ENCODE data around the gene CCDC12.
"Not testable (repeated sequence)": the region's sequence is repeated elsewhere in the genome, so short reads cannot be mapped to it uniquely, and the experiment has no call there.

Gene CCDC12

GRCh38 chr3:46926039-46926438, 50.5 kb downstream of the CCDC12 start:
- DNase-seq (ENCODE audit: low read depth in 2 of 2, low spot score in 1 of 2) = no peak

GRCh38 chr3:46925585-46925934, 51.0 kb downstream of the CCDC12 start:
- no peak for DNase-seq (ENCODE audit: low read depth in 2 of 2, low spot score in 1 of 2)

DNA sequence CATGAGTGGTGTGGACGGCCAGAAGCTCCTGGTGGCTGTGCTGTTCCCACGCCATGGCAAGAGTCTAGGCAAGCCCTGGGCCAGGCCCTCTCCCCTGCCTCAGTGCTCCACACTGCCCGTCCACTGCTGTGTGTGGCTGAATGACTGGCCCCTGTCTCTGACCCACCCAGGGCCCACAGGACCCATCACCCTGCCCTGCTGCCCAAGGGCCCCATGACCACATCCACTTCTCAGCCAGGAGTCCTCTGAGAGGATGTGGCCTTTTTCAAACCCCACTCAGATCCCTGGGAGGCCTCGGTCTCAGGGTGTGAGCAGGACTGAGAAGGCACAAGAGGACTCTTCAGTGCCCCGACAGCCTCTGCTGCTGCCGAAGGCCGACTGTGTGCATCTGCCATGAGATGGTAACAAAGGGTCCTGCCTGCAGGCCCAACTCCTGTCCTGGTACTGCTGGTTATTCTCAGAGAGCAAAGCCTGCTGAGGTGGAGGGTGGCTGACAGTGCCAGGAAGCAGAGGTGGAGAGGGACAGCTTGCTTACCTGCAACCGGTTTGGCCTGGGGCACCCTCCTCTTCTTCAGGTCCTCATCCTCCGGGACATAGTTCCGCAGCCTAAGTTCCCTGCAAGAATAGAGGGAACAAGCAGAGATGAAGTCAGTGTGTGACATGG, 51.5 kb downstream of the CCDC12 start:
- no peak for DNase-seq (ENCODE audit: low read depth in 2 of 2, low spot score in 1 of 2)

DNA sequence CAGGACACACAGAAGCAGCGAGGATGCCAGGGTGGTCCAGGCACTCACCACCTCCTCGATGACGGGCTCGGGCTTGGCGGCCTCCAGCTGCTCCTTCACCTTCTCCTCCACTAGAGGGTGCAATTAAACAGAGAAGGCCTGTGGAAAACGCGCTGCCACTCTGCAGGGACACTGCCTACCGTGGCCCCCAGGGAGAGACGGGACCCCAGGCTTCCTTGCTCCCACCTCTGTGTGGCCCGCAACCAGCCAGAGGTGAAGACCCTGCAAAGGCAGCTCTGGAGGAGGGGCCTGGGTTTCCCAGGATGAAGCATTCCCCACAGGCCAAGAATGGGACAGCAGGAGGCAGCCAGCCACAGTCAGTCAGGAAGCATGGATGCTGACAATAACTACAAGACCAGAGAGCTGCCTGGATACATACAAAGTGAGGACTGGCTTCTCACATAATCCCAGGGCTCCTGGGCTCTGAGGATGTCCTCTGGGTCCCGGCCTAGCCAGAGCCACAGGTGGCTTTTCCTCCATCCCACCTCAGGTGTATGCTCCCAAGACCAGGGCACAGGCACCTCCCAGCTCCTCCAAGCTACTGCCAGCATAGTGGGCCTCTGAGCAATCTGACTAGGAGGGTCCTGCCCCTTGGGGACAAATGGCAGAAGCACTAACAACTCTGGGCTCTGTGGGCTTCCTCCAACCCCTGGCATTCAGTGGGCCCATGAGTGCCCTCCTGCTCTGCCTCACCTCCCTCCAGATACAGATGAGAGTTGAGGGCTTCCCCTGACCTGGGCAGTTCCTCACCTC, 52.8 kb downstream of the CCDC12 start:
- peak in 1 of 2 donors; percentile 9 for DNase-seq (ENCODE audit: low read depth in 2 of 2, low spot score in 1 of 2)

DNA sequence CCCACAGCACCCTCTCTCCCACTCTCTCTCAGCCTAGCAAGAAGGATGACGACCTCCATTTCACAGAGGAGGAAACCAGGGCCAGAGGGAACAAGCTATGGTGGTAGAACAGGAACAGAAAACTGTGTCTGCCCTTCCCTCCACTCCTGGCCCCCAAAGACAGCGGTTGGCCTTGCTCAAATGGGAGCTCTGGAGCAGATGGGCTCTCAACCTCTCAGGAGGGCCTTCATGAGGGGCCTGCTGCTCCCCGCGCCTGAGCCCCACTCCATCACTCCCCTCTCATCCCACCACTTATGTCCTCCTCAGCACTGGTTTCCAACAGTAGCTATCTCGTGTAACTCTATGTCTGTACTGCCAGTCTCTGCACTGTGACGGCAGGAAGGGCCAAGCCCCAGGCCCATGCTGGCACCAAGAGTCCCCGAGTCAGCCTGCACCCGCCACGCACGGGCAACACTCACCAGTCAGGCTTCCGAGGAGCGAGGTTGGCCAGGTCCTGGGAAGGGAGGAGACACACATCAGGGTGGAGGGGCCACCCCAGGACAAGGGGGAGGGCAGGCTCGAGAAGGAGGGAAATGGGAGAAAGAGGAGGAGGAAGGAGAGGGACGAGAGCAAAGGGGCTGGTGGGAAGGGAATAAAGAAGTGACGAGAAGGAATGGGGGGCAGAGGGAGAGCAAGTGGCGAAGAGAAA, 53.5 kb downstream of the CCDC12 start:
- no peak for DNase-seq (ENCODE audit: low read depth in 2 of 2, low spot score in 1 of 2)

DNA sequence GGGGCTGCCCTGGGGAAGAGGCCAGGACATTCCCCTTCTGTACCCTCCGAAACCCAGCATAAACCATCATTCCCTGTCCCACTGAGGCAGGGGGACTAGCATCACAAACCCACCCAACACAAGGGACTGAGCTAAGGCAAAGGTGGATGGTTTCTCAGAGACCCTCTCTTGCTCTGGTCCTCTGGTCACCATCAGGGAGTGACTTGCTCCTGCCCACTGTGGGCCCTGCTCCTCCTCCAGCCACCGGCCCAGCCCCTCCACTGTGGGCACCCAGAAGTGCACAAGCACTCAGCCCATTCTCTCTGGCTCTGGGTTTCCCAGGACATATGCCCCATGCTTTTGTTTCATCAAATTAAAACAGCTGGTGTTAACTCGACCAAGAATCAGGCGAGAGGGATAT, 54.1 kb downstream of the CCDC12 start:
- no peak for DNase-seq (ENCODE audit: low read depth in 2 of 2, low spot score in 1 of 2)

DNA sequence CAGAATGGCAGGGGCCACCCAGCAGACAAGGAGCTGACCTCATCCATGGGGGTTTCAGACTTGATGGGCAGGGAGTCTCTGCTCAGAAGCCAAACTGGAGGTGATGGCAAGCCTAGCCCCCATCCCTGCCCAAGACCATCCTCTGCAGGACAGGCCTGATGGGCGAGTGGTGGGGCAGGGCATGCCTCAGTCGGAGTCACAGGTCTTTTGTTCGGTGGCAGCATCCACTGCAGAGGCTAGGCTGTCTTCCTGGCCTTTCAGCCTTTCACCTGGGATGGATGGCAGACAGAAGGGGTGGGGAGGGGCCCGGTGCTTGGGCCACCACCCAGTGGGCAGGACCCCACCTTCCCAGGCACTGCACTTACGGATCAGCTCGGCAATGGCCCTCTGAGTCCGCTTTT, 54.7 kb downstream of the CCDC12 start:
- no peak for DNase-seq (ENCODE audit: low read depth in 2 of 2, low spot score in 1 of 2)

- DNase-seq (ENCODE audit: low read depth in 2 of 2, low spot score in 1 of 2) = no peak
Observed at GRCh38 chr3:46921041-46921440, 55.5 kb downstream of the CCDC12 start.

- DNase-seq (ENCODE audit: low read depth in 2 of 2, low spot score in 1 of 2) = no peak
Observed at GRCh38 chr3:46918634-46919033, 57.9 kb downstream of the CCDC12 start.

DNA sequence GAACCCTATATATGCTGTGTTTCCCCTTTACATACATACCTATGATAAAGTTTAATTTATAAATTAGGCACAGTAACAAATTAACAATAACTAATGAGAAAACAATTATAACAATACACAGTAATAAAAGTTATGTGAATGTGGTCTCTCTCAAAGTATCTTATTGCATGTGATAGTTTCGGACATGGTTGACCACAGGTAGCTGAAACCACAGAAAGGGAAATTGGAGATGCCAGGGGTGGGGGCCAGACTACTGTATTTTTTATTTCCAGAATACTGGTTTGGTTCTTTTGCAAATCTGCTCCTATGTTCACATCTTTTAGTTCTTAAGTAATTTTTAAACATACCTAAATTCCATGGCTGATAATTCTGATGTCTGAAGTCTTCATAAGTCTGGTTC, 58.3 kb downstream of the CCDC12 start:
- DNase-seq (ENCODE audit: low read depth in 2 of 2, low spot score in 1 of 2) = no peak

- no peak for DNase-seq (ENCODE audit: low read depth in 2 of 2, low spot score in 1 of 2)
Observed at GRCh38 chr3:46917257-46917656, 59.3 kb downstream of the CCDC12 start.

GRCh38 chr3:46916799-46917198, 59.7 kb downstream of the CCDC12 start:
- no peak for DNase-seq (ENCODE audit: low read depth in 2 of 2, low spot score in 1 of 2)

DNA sequence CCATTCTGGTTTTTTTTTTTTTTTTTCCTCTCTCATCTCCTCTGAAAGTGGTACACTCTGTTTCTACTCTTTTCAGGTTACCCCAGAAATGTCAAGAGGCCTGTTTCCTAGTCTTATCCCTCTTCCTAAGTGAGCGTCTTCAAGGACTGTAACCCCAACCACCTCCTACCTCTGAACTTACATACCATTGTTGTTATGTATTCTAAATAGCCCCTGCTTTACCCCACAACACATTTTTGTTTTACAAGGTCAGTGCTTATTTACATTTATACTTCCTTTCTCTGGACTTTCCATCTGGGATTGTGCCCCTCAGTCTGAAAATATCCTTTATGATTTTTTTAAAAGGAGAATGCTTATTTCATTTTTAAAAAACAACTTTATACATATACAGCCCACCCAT, 60.3 kb downstream of the CCDC12 start:
- DNase-seq (ENCODE audit: low read depth in 2 of 2, low spot score in 1 of 2) = no peak

- no peak for DNase-seq (ENCODE audit: low read depth in 2 of 2, low spot score in 1 of 2)
Observed at GRCh38 chr3:46915297-46915822, 61.2 kb downstream of the CCDC12 start.

GRCh38 chr3:46914849-46915248, 61.7 kb downstream of the CCDC12 start:
- DNase-seq (ENCODE audit: low read depth in 2 of 2, low spot score in 1 of 2) = no peak

DNA sequence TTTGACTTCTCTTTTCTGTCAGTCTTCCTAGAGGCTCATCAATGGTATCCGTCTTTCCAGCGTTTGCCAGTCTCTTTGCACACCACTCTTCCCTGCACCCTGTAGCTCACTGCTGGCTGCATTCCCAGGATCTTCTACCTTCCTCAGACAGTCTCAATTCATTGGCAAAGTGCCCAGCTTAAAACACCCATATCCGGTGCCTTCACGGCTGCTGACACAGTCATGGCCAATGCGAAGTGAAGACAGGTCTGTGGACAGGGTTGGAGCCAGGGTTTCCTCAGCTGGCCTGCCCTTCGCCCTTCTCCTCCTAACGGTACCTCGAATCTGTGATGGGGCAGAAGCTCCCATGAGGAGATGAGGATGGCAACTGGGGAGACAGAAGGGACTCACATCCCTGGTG, 62.9 kb downstream of the CCDC12 start:
- DNase-seq (ENCODE audit: low read depth in 2 of 2, low spot score in 1 of 2) = no peak

GRCh38 chr3:46912986-46913385, 63.6 kb downstream of the CCDC12 start:
- DNase-seq (ENCODE audit: low read depth in 2 of 2, low spot score in 1 of 2) = no peak

- not testable (repeated sequence) for DNase-seq (ENCODE audit: low read depth in 2 of 2, low spot score in 1 of 2)
Observed at GRCh38 chr3:46910914-46911313, 65.6 kb downstream of the CCDC12 start.

GRCh38 chr3:46910166-46910760, 66.3 kb downstream of the CCDC12 start:
- DNase-seq (ENCODE audit: low read depth in 2 of 2, low spot score in 1 of 2) = no peak

DNA sequence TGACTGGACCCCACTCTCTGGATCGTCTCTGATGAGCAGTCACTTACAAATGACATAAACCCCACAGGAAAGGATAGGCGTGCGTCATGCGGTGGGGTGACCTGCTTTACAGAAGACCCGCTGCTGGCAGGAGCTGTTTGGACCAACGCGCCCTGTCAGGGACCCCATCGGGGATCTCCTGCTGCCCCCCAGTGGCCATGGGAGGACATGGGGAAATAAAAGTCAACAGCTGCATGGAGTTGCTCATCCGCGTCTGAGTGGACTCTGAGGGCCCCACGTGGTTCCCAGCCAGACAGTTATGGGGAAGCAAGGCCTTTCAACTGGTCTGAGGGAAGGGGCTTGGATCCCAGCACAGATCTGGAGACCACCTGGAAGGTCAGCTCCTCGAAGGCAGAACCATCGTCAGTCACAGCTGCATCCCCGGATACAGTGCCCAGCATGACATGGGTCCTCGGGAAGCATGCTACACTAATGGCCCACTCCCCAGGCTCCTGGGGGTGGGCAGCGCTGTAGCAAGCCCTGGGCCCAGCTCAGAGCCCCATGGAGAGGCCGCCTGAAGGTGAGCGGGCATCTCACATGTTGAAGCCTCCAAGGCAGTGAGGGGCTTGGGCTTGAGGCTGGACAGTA, 66.9 kb downstream of the CCDC12 start:
- peak; percentile 58 to 61 for DNase-seq (ENCODE audit: low read depth in 2 of 2, low spot score in 1 of 2)

GRCh38 chr3:46908986-46909534, 67.5 kb downstream of the CCDC12 start:
- no peak for DNase-seq (ENCODE audit: low read depth in 2 of 2, low spot score in 1 of 2)
